Endothelial cell of umbilical vein (primary cell): ENCODE results near the gene ZNF717. TPM values are rescaled to one million over a fixed set of nuclear protein-coding genes. Genes with fewer than 3 reads are reported as not detected.

Source experiments
- BruUV-seq: library from RNA; stranded (reverse); fragments of 400-500 nt; replicated peaks from 2 replicates; lab custom pipeline; 2021; lab: Mats Ljungman, UMichigan
- CTCF ChIA-PET: fragments of 300-600, 350-600 bp; sonication (Branson Sonifier 250); formaldehyde crosslinking; loops from one replicate; lab custom pipeline; 2021; ENCODE audit warnings: antibody characterized with exemption, inconsistent platforms; lab: Charles Lee
- POLR2A ChIA-PET: fragments of 300-600, 350-600 bp; sonication (Branson Sonifier 250); formaldehyde crosslinking; loops from one replicate; lab custom pipeline; 2021; ENCODE audit warnings: antibody characterized with exemption, inconsistent platforms; lab: Charles Lee
- DNase-seq: peaks from one replicate; pipeline ENCODE4 v3.0.0-alpha.2; 2011; ENCODE audit warnings: low read depth, low spot score
- FAIRE-seq: peaks from 2 replicates; lab custom pipeline; 2011; peaks lifted over from hg19 to GRCh38; lab: Jason Lieb, UNC
- H2AFZ ChIP-seq: 2 replicates; pipeline ENCODE4 v1.6.0; 2012; ENCODE audit warnings: low read depth, low read length, control low read depth, inconsistent platforms
- H3K27ac ChIP-seq: 2 replicates; pipeline ENCODE4 v1.5.1; 2011; ENCODE audit warnings: low read depth, mild to moderate bottlenecking, control low read depth, low read length, moderate library complexity; ENCODE audit not compliant: insufficient read depth
- H3K27me3 ChIP-seq, 2 experiments: 2 replicates each; pipeline versions ENCODE4 v1.6.0 to v1.6.1; 2011; ENCODE audit warnings: low read length in 2 of 2, mixed read lengths in 1 of 2; ENCODE audit not compliant: control insufficient read depth in 2 of 2, insufficient read depth in 2 of 2
- H3K36me3 ChIP-seq, 2 experiments: 2 replicates in 1 of 2; 3 replicates in 1 of 2; pipeline ENCODE4 v1.5.1; 2011; ENCODE audit warnings: low read length in 2 of 2, mild to moderate bottlenecking in 1 of 2, moderate library complexity in 1 of 2; ENCODE audit not compliant: control insufficient read depth in 2 of 2, insufficient read depth in 2 of 2; ENCODE audit errors: extremely low read depth in 1 of 2
- H3K4me1 ChIP-seq: 3 replicates; pipeline ENCODE4 v1.5.1; 2011; ENCODE audit warnings: mild to moderate bottlenecking, low read length; ENCODE audit not compliant: control insufficient read depth, insufficient read depth; ENCODE audit errors: extremely low read depth
- H3K4me2 ChIP-seq: 2 replicates; pipeline ENCODE4 v1.6.1; 2011; ENCODE audit warnings: low read length, control low read depth, mixed read lengths; ENCODE audit not compliant: insufficient read depth
- H3K4me3 ChIP-seq, 3 experiments: fragments of 200-600 bp in 1 of 3; sonication (generic), shearing (Covaris generic) in 1 of 3; replicated peaks in 1 of 3; 2 replicates each; pipeline ENCODE4 v1.5.1; 2011 to 2016; ENCODE audit warnings: control low read depth in 3 of 3, low read length in 3 of 3, mild to moderate bottlenecking in 2 of 3, inconsistent platforms in 1 of 3, low read depth in 1 of 3, moderate library complexity in 1 of 3; ENCODE audit not compliant: insufficient read depth in 1 of 3
- H3K79me2 ChIP-seq: 2 replicates; pipeline ENCODE4 v1.6.0; 2012; ENCODE audit warnings: low read length, inconsistent platforms; ENCODE audit not compliant: control insufficient read depth, insufficient read depth
- H3K9ac ChIP-seq: replicated peaks from 2 replicates; pipeline ENCODE3; 2011; ENCODE audit warnings: low read length, control low read depth; ENCODE audit not compliant: insufficient read depth; ENCODE audit errors: extremely low read depth
- H3K9me1 ChIP-seq: replicated peaks from 3 replicates; pipeline ENCODE4 v1.6.0; 2011; ENCODE audit warnings: mild to moderate bottlenecking, low read length; ENCODE audit not compliant: control insufficient read depth, insufficient read depth; ENCODE audit errors: extremely low read depth
- H3K9me3 ChIP-seq: replicated peaks from 2 replicates; pipeline ENCODE4 v1.5.1; 2012; ENCODE audit warnings: low read length, inconsistent platforms; ENCODE audit not compliant: control insufficient read depth, insufficient read depth
- H4K20me1 ChIP-seq: replicated peaks from 2 replicates; pipeline ENCODE3; 2011; ENCODE audit warnings: mild to moderate bottlenecking, low read length; ENCODE audit not compliant: control insufficient read depth, insufficient read depth; ENCODE audit errors: extremely low read depth
- POLR2A ChIP-seq: IDR thresholded peaks from 2 replicates; pipeline ENCODE4 v1.6.1; 2012; ENCODE audit warnings: low read depth, mild to moderate bottlenecking, control low read depth, low read length
- dilution Hi-C: fragments of 300-500 bp; cut with MboI; formaldehyde crosslinking; loops from one replicate; pipeline ENCODE4 v1.15.0; 2019; ENCODE audit warnings: low sequenced_read_pairs; ENCODE audit not compliant: extremely low pct_ligation_motif_present
- intact Hi-C: fragments of 100-400 bp; cut with micrococcal nuclease; formaldehyde crosslinking; loops from one replicate; pipeline ENCODE4 v1.10.0; 2022
- microRNA-seq: library from miRNA; unstranded; fragments of <30 nt; microRNA quantifications from one replicate; pipeline ENCODE4 v1.2.0, GENCODE V29; 2021; ENCODE audit warnings: borderline number of aligned reads, borderline replicate concordance
- polyA plus RNA-seq, 4 experiments: library from polyadenylated mRNA; depleted of rRNA in 3 of 4; stranded (reverse) in 3 of 4; unstranded in 1 of 4; fragments of >200 nt; gene quantifications; 2 replicates each; pipeline versions ENCODE4 v1.2.1 to v1.2.3, GENCODE V29; 2011 to 2012; ENCODE audit warnings: missing spikeins in 1 of 4
- small RNA-seq: library from RNA; depleted of rRNA; stranded (forward); fragments of <200 nt; gene quantifications from one replicate; pipeline ENCODE3, GENCODE V24; 2012; ENCODE audit warnings: low replicate concordance, low read depth; ENCODE audit not compliant: insufficient read depth, insufficient read length
- total RNA-seq: library from RNA; stranded (reverse); gene quantifications from 2 replicates; pipeline ENCODE4 v1.2.3, GENCODE V29; 2021

Gene ZNF717
- total and polyA plus RNA-seq, 2 donors (not counting 3 experiments of a cell fraction or from before 2014, with no cell fraction given) = 4.1 to 7.1 TPM

- no peaks in the 10 kb centered on the region for H4K20me1 ChIP-seq
- peaks cover under 1% of the 10 kb centered on the region for H3K9me3 ChIP-seq
- no TSS peak for BruUV-seq
- no peaks in the 10 kb centered on the region for H3K36me3 ChIP-seq
- DNase-seq = no peak
- H3K27me3 ChIP-seq = no peaks in the 10 kb centered on the region
- no peak overlapping the region for H3K27ac ChIP-seq
- no peak for TF ChIP-seq POLR2A
- H3K4me3 ChIP-seq = no peak overlapping the region
- FAIRE-seq = no peak
- no peak overlapping the region for H3K4me2 ChIP-seq
- H3K4me1 ChIP-seq = no peaks in the 10 kb centered on the region
- intact Hi-C loops (no loop called here), dilution Hi-C loops (no loop called here)
- ChIA-PET POLR2A (no interaction called here), CTCF (no interaction called here)
- H2AFZ ChIP-seq = no peak overlapping the region
- H3K9me1 ChIP-seq = no peaks in the 10 kb centered on the region
- H3K9ac ChIP-seq = no peak overlapping the region
- H3K79me2 ChIP-seq = no peaks in the 10 kb centered on the region
Measured at GRCh38 chr3:75687323-75687722, 98.0 kb downstream of the ZNF717 start.

Small RNA genes within 50 kb of the gene (microRNA-seq; reads per million reads assigned to microRNA genes)
- gene MIR4273 = not detected

Small RNA genes within 50 kb of the gene (small RNA-seq; reads per million reads assigned to genes)
- not detected for gene MIR4273

Other genes with a start within 250 kb of the ZNF717 start
- gene FRG2C, start 121.2 kb downstream of the ZNF717 start, total RNA-seq = not detected in 2 replicates
- not detected in 2 replicates for gene FRG2C, start 121.2 kb downstream of the ZNF717 start, polyA plus RNA-seq